Breast epithelium (tissue), 4 donors: ENCODE data around the gene PPFIA4. TPM values are rescaled to one million over a fixed set of nuclear protein-coding genes. Genes with fewer than 3 reads are reported as not detected.
A peak's percentile ranks its signal among the peaks of the same experiment; 100 is the strongest.

ENCODE experiments used
- DNase-seq, 2 donors: peaks; one replicate each; pipeline ENCODE4 v3.0.0-alpha.2; 2019; ENCODE audit warnings: low spot score in 2 of 2
- H3K27ac ChIP-seq, 2 donors: fragments of 200-600 bp; sonication (generic) in 1 of 2; one replicate each; pipeline ENCODE4 v1.5.1; 2016 to 2019; ENCODE audit warnings: mild to moderate bottlenecking in 1 of 2
- H3K27me3 ChIP-seq, 2 donors: fragments of 200-600 bp; sonication (generic) in 1 of 2; one replicate each; pipeline versions ENCODE4 v1.5.1 to v1.6.0; 2017 to 2019; ENCODE audit warnings: control low read depth in 1 of 2, mild to moderate bottlenecking in 1 of 2
- H3K36me3 ChIP-seq: fragments of 200-600 bp; one replicate; pipeline ENCODE4 v1.5.1; 2019
- H3K4me1 ChIP-seq, 2 donors: fragments of 200-600 bp; sonication (generic); one replicate each; pipeline ENCODE4 v1.5.1; 2016 to 2019; ENCODE audit warnings: control low read depth in 1 of 2
- H3K4me3 ChIP-seq, 3 donors: fragments of 200-600 bp; sonication (generic); 1 replicate in 2 of 3; 2 replicates in 1 of 3; pipeline ENCODE4 v1.5.1; 2016 to 2019; ENCODE audit warnings: mild to moderate bottlenecking in 3 of 3, moderate library complexity in 2 of 3
- H3K9me3 ChIP-seq, 2 donors: fragments of 200-600 bp; sonication (generic) in 1 of 2; one replicate each; pipeline ENCODE4 v1.5.1; 2016 to 2019; ENCODE audit warnings: control low read depth in 1 of 2
- CTCF ChIP-seq, 3 donors: fragments of 450-650 bp; IDR thresholded peaks; one replicate each; pipeline ENCODE4 v1.5.1; 2016 to 2017; ENCODE audit warnings: antibody characterized with exemption in 3 of 3, mild to moderate bottlenecking in 3 of 3, moderate library complexity in 3 of 3
- POLR2A ChIP-seq: fragments of 450-650 bp; IDR thresholded peaks from one replicate; pipeline ENCODE4 v1.6.1; 2016; ENCODE audit warnings: antibody characterized with exemption, mild to moderate bottlenecking, moderate library complexity
- POLR2AphosphoS5 ChIP-seq, 3 donors: sonication (generic); formaldehyde crosslinking; IDR thresholded peaks; one replicate each; pipeline ENCODE4 v1.6.1; 2017; ENCODE audit warnings: antibody characterized with exemption in 3 of 3
- intact Hi-C: fragments of 100-400 bp; cut with DNase I; formaldehyde crosslinking; loops from one replicate; pipeline ENCODE4 v1.15.1; 2023; ENCODE audit warnings: low total_unique reads
- total RNA-seq, 3 donors: library from RNA; depleted of rRNA; stranded (reverse); fragments of >200 nt; gene quantifications; one replicate each; pipeline ENCODE4 v1.1.0, GENCODE V29; 2016

The PPFIA4 gene
- total RNA-seq, 3 donors from 2014 or later = 0.80 to 5.6 (median 2.9) TPM

- no peak for TF ChIP-seq CTCF (IDR thresholded peaks at IDR 0.05)
- TF ChIP-seq POLR2AphosphoS5 (IDR thresholded peaks at IDR 0.05) = peak; percentile 97 to 99 (median 99)
- peak within 1 kb of the TSS; percentile 74 to 82 (median 82) for H3K4me3 ChIP-seq
- H3K36me3 ChIP-seq = no peaks in the 10 kb centered on the region
- peak within 1 kb of the TSS; percentile 92 to 95 for H3K27ac ChIP-seq
- peak; percentile 96 to 98 for DNase-seq
- H3K27me3 ChIP-seq = no peaks in the 10 kb centered on the region
- no peaks in the 10 kb centered on the region for H3K9me3 ChIP-seq
- H3K4me1 ChIP-seq = peaks cover 0 to 6% of the 10 kb centered on the region in 2 donors
- intact Hi-C loops = no loop called here
These were observed 19.1 kb upstream of the PPFIA4 start, which contains the start of gene TMEM183A for GRCh38 chr1:203006948-203007871. Gene TMEM183A, plus strand, starts transcription at chr1:203007374. Its CDS starts 92 bp downstream, at chr1:203007466.

- Histone ChIP-seq H3K27me3 (no peaks in the 10 kb centered on the region), H3K4me1 (peaks cover 0 to 6% of the 10 kb centered on the region in 2 donors), H3K27ac (no peak overlapping the region), H3K9me3 (no peaks in the 10 kb centered on the region), H3K36me3 (no peaks in the 10 kb centered on the region), H3K4me3 (no peak overlapping the region)
- intact Hi-C loops = no loop called here
- DNase-seq = no peak
- TF ChIP-seq POLR2A (no peak), POLR2AphosphoS5 (IDR thresholded peaks at IDR 0.05) (no peak), CTCF (IDR thresholded peaks at IDR 0.05) (no peak)
These were observed 17.1 kb upstream of the PPFIA4 start for GRCh38 chr1:203009185-203009584.

GRCh38 chr1:203011582-203011981, 14.7 kb upstream of the PPFIA4 start:
- intact Hi-C loops = no loop called here
- H3K27me3 ChIP-seq = no peaks in the 10 kb centered on the region
- H3K27ac ChIP-seq = no peak overlapping the region
- H3K4me3 ChIP-seq = no peak overlapping the region
- no peaks in the 10 kb centered on the region for H3K9me3 ChIP-seq
- no peaks in the 10 kb centered on the region for H3K36me3 ChIP-seq
- DNase-seq = no peak
- peaks cover 0 to 6% of the 10 kb centered on the region in 2 donors for H3K4me1 ChIP-seq
- TF ChIP-seq POLR2AphosphoS5 (IDR thresholded peaks at IDR 0.05) = no peak
- TF ChIP-seq POLR2A = no peak
- no peak for TF ChIP-seq CTCF (IDR thresholded peaks at IDR 0.05)

GRCh38 chr1:203017061-203017460, 9.2 kb upstream of the PPFIA4 start:
- no peak for DNase-seq

More at GRCh38 chr1:203017061-203017460, 9.2 kb upstream of the PPFIA4 start:
- TF ChIP-seq POLR2AphosphoS5 (IDR thresholded peaks at IDR 0.05) (no peak), POLR2A (no peak), CTCF (IDR thresholded peaks at IDR 0.05) (no peak)
- H3K4me3 ChIP-seq = no peak overlapping the region
- intact Hi-C loops = no loop called here
- H3K36me3 ChIP-seq = peaks cover 9% of the 10 kb centered on the region
- H3K9me3 ChIP-seq = no peaks in the 10 kb centered on the region
- H3K27me3 ChIP-seq = no peaks in the 10 kb centered on the region
- no peaks in the 10 kb centered on the region for H3K4me1 ChIP-seq
- H3K27ac ChIP-seq = no peak overlapping the region
